Measurements from ENCODE around the gene MSRB2.

- TF ChIP-seq CTCF (IDR thresholded peaks at IDR 0.05) (no peak), SMAD4 (CRISPR knock-in tag; IDR thresholded peaks at IDR 0.05) (no peak), ATF3 (CRISPR knock-in tag; conservative IDR thresholded peaks at IDR 0.05) (no peak), ZNF232 (CRISPR knock-in tag; IDR thresholded peaks at IDR 0.05) (no peak), ESRRA (CRISPR knock-in tag; IDR thresholded peaks at IDR 0.05; ENCODE audit: borderline replicate concordance) (no peak), AR (CRISPR knock-in tag; IDR thresholded peaks at IDR 0.05) (no peak), IRF2 (CRISPR knock-in tag; IDR thresholded peaks at IDR 0.05; ENCODE audit: borderline replicate concordance, low read depth) (no peak), ZNF396 (CRISPR knock-in tag; IDR thresholded peaks at IDR 0.05; ENCODE audit: borderline replicate concordance) (no peak), SMAD3 (CRISPR knock-in tag; IDR thresholded peaks at IDR 0.05; ENCODE audit: borderline replicate concordance) (no peak), TEAD1 (CRISPR knock-in tag; IDR thresholded peaks at IDR 0.05) (no peak), ERG (CRISPR knock-in tag; IDR thresholded peaks at IDR 0.05) (no peak)
- TF ChIP-seq, protein P1, sequence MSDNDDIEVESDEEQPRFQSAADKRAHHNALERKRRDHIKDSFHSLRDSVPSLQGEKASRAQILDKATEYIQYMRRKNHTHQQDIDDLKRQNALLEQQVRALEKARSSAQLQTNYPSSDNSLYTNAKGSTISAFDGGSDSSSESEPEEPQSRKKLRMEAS (CRISPR knock-in tag; IDR thresholded peaks at IDR 0.05) = no peak
- TF ChIP-seq, protein P2, sequence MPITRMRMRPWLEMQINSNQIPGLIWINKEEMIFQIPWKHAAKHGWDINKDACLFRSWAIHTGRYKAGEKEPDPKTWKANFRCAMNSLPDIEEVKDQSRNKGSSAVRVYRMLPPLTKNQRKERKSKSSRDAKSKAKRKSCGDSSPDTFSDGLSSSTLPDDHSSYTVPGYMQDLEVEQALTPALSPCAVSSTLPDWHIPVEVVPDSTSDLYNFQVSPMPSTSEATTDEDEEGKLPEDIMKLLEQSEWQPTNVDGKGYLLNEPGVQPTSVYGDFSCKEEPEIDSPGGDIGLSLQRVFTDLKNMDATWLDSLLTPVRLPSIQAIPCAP (CRISPR knock-in tag; IDR thresholded peaks at IDR 0.05) = no peak
These were observed 17.3 kb upstream of the MSRB2 start for GRCh38 chr10:23078114-23078513.

Measured in WTC11 (cell line).